Colonic mucosa (tissue), 4 donors: ENCODE measurements around the gene PROX2. TPM values are rescaled to one million over a fixed set of nuclear protein-coding genes. Genes with fewer than 3 reads are reported as not detected.
A peak's percentile ranks its signal among the peaks of the same experiment; 100 is the strongest.

Source experiments
- DNase-seq: peaks from one replicate; pipeline ENCODE4 v3.0.0-alpha.2; 2020
- H3K27ac ChIP-seq: fragments of 200-600 bp; one replicate; pipeline ENCODE4 v1.8.0; 2021
- H3K27me3 ChIP-seq: fragments of 200-600 bp; one replicate; pipeline ENCODE4 v1.8.0; 2021
- H3K36me3 ChIP-seq: fragments of 200-600 bp; one replicate; pipeline ENCODE4 v1.8.0; 2021
- H3K4me1 ChIP-seq: fragments of 200-600 bp; one replicate; pipeline ENCODE4 v1.8.0; 2021; ENCODE audit warnings: mild to moderate bottlenecking
- H3K4me3 ChIP-seq: fragments of 200-600 bp; one replicate; pipeline ENCODE4 v1.8.0; 2021
- H3K9ac ChIP-seq, 2 donors: one replicate each; pipeline ENCODE4 v1.7.0; 2013; ENCODE audit warnings: control low read depth in 2 of 2, low read depth in 2 of 2, low read length in 2 of 2
- H3K9me3 ChIP-seq: fragments of 200-600 bp; one replicate; pipeline ENCODE4 v1.8.0; 2021
- CTCF ChIP-seq: fragments of 200-600 bp; IDR thresholded peaks from one replicate; pipeline ENCODE4 v1.8.0; 2022; ENCODE audit warnings: antibody characterized with exemption, mild to moderate bottlenecking
- intact Hi-C: fragments of 100-400 bp; cut with DNase I; formaldehyde crosslinking; loops from one replicate; pipeline ENCODE4 v1.14.1; 2022
- total RNA-seq, 2 donors: library from RNA; stranded (reverse); fragmentation: NEBNext Ultra II Directional in 1 of 2; extraction: Animal tissue kit (Norgen Biotek cat#: 25700) in 1 of 2; gene quantifications; one replicate each; pipeline ENCODE4 v1.2.1, GENCODE V29; 2021
- donor health status: healthy.
- donor health status: DM: no; HTN: no; CAD: no.
- donor health status: DM: no; HTN: no; CAD: no.

Gene PROX2
- total RNA-seq, result not detected

- TF ChIP-seq CTCF, result no peak
- Histone ChIP-seq H3K27me3 (no peaks in the 10 kb centered on the region), H3K4me3 (no peak within 1 kb of the TSS), H3K4me1 (no peaks in the 10 kb centered on the region), H3K9ac (peak within 1 kb of the TSS in 1 of 2 donors; percentile 24), H3K9me3 (no peaks in the 10 kb centered on the region), H3K27ac (no peak within 1 kb of the TSS), H3K36me3 (no peaks in the 10 kb centered on the region)
- DNase-seq, result no peak
- intact Hi-C loops, result no loop called here
Observed at GRCh38 chr14:74875941-74876913, at the start of gene PROX2. Gene PROX2 (minus strand): TSS chr14:74876145. CDS start chr14:74863834, 12,311 bp downstream.

GRCh38 chr14:74924061-74924460 is 48.1 kb upstream of the PROX2 start:
- TF ChIP-seq CTCF, result no peak

GRCh38 chr14:74922752-74923401 is 46.9 kb upstream of the PROX2 start, which contains the start of gene RPS6KL1:
Gene RPS6KL1 (minus strand): TSS chr14:74923260. CDS start chr14:74921541, 1,719 bp downstream.
- intact Hi-C loops, result no loop called here
- H3K4me1 ChIP-seq, result peaks cover 5% of the 10 kb centered on the region
- H3K9me3 ChIP-seq, result no peaks in the 10 kb centered on the region
- H3K4me3 ChIP-seq, result peak within 1 kb of the TSS; percentile 75
- peak; percentile 86 for DNase-seq
- H3K27me3 ChIP-seq, result no peaks in the 10 kb centered on the region
- TF ChIP-seq CTCF, result no peak
- H3K27ac ChIP-seq, result no peak within 1 kb of the TSS
- no peaks in the 10 kb centered on the region for H3K36me3 ChIP-seq
- peak within 1 kb of the TSS; percentile 38 to 90 for H3K9ac ChIP-seq

More at GRCh38 chr14:74924061-74924460, 48.1 kb upstream of the PROX2 start:
- DNase-seq, result no peak
- peaks cover 5% of the 10 kb centered on the region for H3K4me1 ChIP-seq
- no peaks in the 10 kb centered on the region for H3K9me3 ChIP-seq
- intact Hi-C loops, result no loop called here
- H3K9ac ChIP-seq, result no peak overlapping the region
- H3K27ac ChIP-seq, result no peak overlapping the region
- no peaks in the 10 kb centered on the region for H3K27me3 ChIP-seq
- no peak overlapping the region for H3K4me3 ChIP-seq
- H3K36me3 ChIP-seq, result no peaks in the 10 kb centered on the region

- Histone ChIP-seq H3K4me3 (peak overlapping the region; percentile 75), H3K9ac (peak overlapping the region; percentile 38 to 90), H3K27me3 (no peaks in the 10 kb centered on the region), H3K27ac (no peak overlapping the region), H3K4me1 (peaks cover 5% of the 10 kb centered on the region), H3K9me3 (no peaks in the 10 kb centered on the region), H3K36me3 (no peaks in the 10 kb centered on the region)
- no peak for TF ChIP-seq CTCF
- intact Hi-C loops, result no loop called here
- DNase-seq, result no peak
Observed at GRCh38 chr14:74921987-74922751, 46.2 kb upstream of the PROX2 start.

GRCh38 chr14:74921053-74921620 is 45.2 kb upstream of the PROX2 start:
- Histone ChIP-seq H3K4me3 (no peak overlapping the region), H3K36me3 (no peaks in the 10 kb centered on the region)
- no peak for TF ChIP-seq CTCF

More at GRCh38 chr14:74921053-74921620, 45.2 kb upstream of the PROX2 start:
- no peaks in the 10 kb centered on the region for H3K9me3 ChIP-seq
- no peak overlapping the region for H3K9ac ChIP-seq
- H3K27ac ChIP-seq, result no peak overlapping the region
- peaks cover 5% of the 10 kb centered on the region for H3K4me1 ChIP-seq
- intact Hi-C loops, result no loop called here
- no peak for DNase-seq
- H3K27me3 ChIP-seq, result no peaks in the 10 kb centered on the region
